ENCODE data around the gene BARD1. TPM values are rescaled to one million over a fixed set of nuclear protein-coding genes. Genes with fewer than 3 reads are reported as not detected.
"Not testable (repeated sequence)": the region's sequence is repeated elsewhere in the genome, so short reads cannot be mapped to it uniquely, and the experiment has no call there.

BARD1 gene
- total RNA-seq, 1 donor = 41.0 TPM

GRCh38 chr2:214801068-214801467, 8.4 kb downstream of the BARD1 start:
- no peak for DNase-seq (ENCODE audit: low read depth)
- no peak overlapping the region for H3K4me3 ChIP-seq (ENCODE audit: low read depth, low read length)
- TF ChIP-seq, protein P1, sequence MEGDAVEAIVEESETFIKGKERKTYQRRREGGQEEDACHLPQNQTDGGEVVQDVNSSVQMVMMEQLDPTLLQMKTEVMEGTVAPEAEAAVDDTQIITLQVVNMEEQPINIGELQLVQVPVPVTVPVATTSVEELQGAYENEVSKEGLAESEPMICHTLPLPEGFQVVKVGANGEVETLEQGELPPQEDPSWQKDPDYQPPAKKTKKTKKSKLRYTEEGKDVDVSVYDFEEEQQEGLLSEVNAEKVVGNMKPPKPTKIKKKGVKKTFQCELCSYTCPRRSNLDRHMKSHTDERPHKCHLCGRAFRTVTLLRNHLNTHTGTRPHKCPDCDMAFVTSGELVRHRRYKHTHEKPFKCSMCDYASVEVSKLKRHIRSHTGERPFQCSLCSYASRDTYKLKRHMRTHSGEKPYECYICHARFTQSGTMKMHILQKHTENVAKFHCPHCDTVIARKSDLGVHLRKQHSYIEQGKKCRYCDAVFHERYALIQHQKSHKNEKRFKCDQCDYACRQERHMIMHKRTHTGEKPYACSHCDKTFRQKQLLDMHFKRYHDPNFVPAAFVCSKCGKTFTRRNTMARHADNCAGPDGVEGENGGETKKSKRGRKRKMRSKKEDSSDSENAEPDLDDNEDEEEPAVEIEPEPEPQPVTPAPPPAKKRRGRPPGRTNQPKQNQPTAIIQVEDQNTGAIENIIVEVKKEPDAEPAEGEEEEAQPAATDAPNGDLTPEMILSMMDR (IDR thresholded peaks at IDR 0.05; ENCODE audit: insufficient read depth, low read depth, low read length) = no peak

GRCh38 chr2:214800180-214800579, 9.3 kb downstream of the BARD1 start:
- no peak overlapping the region for H3K4me3 ChIP-seq (ENCODE audit: low read depth, low read length)
- TF ChIP-seq, protein P1 (IDR thresholded peaks at IDR 0.05; ENCODE audit: insufficient read depth, low read depth, low read length) = no peak
- no peak for DNase-seq (ENCODE audit: low read depth)

DNA sequence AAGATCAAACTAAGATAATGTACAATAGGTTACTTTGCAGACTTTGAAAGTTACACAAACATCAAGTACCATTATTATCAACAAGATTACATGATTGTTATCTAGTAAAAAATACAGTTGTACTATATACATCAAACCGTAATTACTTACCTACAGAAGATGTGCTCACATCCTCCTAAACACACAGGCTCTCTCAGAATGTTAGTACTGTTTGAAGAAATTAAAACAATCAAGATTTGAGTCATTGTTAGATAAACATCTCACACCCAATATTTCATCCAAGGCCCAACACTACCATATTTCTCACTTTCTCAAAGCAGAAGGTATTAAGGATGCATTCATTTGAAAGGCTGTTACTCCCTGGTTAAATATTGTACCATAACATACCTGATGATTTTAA, 12.6 kb downstream of the BARD1 start:
- TF ChIP-seq, protein P1 (IDR thresholded peaks at IDR 0.05; ENCODE audit: insufficient read depth, low read depth, low read length) = no peak
- H3K4me3 ChIP-seq (ENCODE audit: low read depth, low read length) = no peak overlapping the region
- no peak for DNase-seq (ENCODE audit: low read depth)

DNA sequence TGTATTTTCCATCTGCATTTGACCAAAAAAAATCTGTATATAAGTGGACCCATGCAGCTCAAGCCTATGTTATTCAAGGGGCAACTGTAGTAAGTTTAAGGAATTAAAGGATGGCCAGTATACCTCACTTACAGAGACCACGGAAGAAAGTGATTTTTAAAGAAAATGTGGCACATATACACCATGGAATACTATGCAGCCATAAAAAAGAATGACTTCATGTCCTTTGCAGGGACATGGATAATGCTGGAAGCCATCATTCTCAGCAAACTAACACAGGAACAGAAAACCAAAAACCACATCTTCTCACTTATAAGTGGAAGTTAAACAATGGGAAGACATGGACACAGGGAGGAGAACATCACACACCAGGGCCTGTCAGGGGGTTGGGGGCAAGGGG, 26.3 kb downstream of the BARD1 start:
- DNase-seq (ENCODE audit: low read depth); H3K4me3 ChIP-seq (ENCODE audit: low read depth, low read length): not testable (repeated sequence)

DNA sequence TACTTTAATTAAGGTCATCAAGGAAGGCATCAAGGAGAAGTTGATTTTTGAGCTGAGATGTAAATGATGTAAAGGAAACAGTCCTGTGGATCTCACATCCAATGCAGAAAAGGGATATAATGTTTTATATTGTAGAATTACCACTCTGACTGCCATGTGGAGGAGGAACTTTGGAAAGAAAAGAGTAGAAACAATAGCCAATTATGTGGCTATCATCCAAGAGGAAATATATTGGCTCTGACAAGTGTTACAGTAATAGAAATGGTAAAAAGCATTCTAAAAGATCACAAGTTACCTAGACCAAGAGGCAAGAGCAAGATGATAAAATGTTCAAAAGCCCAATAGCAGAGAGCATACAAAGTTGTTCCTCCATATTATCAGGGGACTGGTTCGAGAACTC, 26.8 kb downstream of the BARD1 start:
- TF ChIP-seq, protein P1 (IDR thresholded peaks at IDR 0.05; ENCODE audit: insufficient read depth, low read depth, low read length) = no peak
- no peak overlapping the region for H3K4me3 ChIP-seq (ENCODE audit: low read depth, low read length)
- DNase-seq (ENCODE audit: low read depth) = no peak

- peak; percentile 59 for DNase-seq (ENCODE audit: low read depth)
Measured at GRCh38 chr2:214781226-214781625, 28.3 kb downstream of the BARD1 start.

DNA sequence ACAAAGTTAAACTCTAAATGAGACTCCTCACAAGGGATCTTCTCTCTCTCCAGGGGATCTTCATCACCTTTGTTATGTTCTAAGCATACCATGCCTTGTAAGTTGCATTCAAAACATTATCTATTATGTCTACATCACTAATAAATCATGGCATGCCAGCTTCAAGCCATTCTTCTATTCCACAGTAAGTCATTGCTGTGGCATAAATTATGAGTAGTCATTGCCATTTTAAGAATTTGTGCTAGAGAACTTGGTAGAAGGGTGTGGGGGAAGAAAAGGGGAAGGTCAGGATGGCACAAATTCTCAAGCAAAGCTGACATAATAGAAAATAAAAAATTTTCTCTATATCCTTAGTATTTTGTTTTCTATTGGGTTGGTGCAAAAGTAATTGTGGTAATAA, 33.5 kb downstream of the BARD1 start:
- TF ChIP-seq, protein P1 (IDR thresholded peaks at IDR 0.05; ENCODE audit: insufficient read depth, low read depth, low read length) = no peak
- no peak overlapping the region for H3K4me3 ChIP-seq (ENCODE audit: low read depth, low read length)
- no peak for DNase-seq (ENCODE audit: low read depth)

More at GRCh38 chr2:214781226-214781625, 28.3 kb downstream of the BARD1 start:
- TF ChIP-seq, protein P1 (IDR thresholded peaks at IDR 0.05; ENCODE audit: insufficient read depth, low read depth, low read length) = no peak
- no peak overlapping the region for H3K4me3 ChIP-seq (ENCODE audit: low read depth, low read length)

Measured in fibroblast of villous mesenchyme (primary cell).